GM06990 (cell line): ENCODE data around the gene ESPNL.

Source experiments
- DNase-seq: peaks from one replicate; pipeline ENCODE4 v3.0.0-alpha.2; 2011; ENCODE audit not compliant: insufficient read length; ENCODE audit errors: extremely low read depth
- H3K27me3 ChIP-seq: replicated peaks from 2 replicates; pipeline ENCODE4 v1.6.0; 2011; ENCODE audit warnings: low read length; ENCODE audit not compliant: control insufficient read depth, insufficient read depth
- H3K36me3 ChIP-seq: 2 replicates; pipeline ENCODE4 v1.5.1; 2011; ENCODE audit warnings: low read length; ENCODE audit not compliant: control insufficient read depth, insufficient read depth
- H3K4me3 ChIP-seq: replicated peaks from 2 replicates; pipeline ENCODE4 v1.5.1; 2011; ENCODE audit warnings: low read depth, mild to moderate bottlenecking, control low read depth, low read length
- CTCF ChIP-seq: IDR thresholded peaks from 2 replicates; pipeline ENCODE4 v1.5.1; 2011; ENCODE audit warnings: low read length, control low read depth, mild to moderate bottlenecking, inconsistent platforms; ENCODE audit not compliant: insufficient read depth, poor library complexity, severe bottlenecking

ESPNL gene

DNA sequence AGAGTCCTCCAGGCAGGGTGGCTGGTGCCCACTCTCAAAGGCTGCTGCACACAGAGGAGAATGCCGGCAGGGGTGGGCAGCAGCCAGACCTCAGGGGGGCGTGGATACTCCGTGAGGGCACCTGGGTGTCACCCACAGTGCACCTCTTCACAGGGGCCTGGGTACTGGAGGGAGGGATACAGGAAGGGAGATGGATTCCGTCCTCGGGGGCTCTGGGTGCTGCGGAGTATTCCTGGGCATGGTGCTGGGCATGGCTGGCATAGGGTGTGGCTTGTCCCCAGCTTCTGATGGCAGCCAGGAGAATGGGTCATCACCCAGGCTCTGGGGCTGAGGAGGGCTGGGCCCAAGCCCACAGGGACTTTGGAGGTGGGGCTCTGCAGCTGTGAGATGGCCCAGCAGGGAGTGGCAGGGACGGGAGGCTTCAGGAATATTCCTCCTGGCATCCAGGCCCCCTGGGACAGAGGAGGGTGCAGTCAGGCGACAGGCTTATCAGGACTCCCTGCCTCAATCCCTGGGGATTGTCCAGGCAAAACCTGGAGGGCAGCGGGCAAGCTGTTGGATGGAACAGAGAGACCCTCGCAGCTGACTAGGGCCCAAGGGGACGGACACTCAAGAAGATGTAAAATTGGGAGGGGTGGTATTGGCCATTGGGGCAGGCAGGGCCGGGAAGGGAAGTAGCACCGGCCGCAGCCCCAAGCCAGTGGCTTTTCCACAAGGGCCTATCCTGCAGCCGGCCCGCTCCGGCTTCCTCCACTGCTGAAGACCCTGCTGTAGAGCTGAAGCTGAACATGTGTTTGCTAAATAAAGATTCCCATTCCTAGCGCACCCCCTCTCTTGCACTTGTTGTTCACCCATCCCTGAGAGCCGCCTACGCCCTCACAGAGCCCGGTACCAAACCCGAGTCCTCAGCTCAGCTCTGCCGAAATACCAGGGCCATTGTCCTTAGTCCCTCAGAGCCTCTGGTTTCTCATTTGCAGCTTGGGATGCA lies 32.6 kb downstream of the ESPNL start:
- Histone ChIP-seq H3K4me3 (no peak overlapping the region), H3K27me3 (no peaks in the 10 kb centered on the region), H3K36me3 (no peaks in the 10 kb centered on the region; the same call in 1 of the 2 replicates)
- TF ChIP-seq CTCF = no peak
- DNase-seq = no peak

DNA sequence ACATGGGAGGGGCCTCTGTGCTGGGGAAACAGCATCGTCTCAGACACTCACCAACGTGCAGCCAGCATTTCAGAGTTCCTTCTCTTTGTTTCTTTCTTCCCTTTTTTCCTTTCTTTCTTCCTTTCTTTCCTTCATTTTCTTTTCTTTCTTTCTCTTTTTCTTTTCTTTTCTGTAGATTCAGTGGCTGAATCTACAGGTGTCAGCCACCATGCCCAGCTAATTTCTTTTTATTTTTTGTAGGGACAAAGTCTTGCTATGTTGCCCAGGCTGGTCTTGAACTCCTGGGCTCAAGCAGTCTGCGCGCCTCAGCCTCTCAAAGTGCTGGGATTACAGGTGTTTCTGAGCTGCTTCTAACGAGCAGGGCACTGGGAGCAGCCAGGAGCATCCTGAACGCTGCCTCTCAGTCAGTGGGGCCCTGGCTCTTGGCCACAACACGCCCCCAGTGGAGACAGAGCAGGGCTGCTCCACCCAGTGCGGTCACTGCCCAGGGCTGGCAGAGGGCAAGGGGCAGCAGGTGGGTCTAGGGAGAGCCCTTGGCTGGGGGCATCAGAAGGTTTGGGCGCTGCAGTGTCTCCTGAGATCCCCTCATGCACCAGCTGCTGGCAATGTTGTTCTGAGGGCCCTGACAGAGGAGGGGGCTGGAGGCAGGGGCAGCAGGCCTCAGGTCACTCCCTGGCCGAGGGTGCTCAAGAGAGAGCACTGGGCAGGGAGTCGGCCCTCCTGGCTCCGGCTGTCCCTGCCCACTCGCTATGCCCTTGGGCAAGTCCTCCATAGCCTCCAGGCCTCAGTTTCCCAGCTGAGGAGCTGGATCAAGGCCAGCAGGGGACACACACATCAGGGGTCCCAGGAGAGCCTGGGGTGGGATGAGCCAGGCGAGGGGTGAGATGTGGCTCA lies 33.6 kb downstream of the ESPNL start:
- Histone ChIP-seq H3K27me3 (no peaks in the 10 kb centered on the region), H3K36me3 (no peaks in the 10 kb centered on the region; the same call in 1 of the 2 replicates), H3K4me3 (no peak overlapping the region)
- no peak for DNase-seq
- no peak for TF ChIP-seq CTCF

DNA sequence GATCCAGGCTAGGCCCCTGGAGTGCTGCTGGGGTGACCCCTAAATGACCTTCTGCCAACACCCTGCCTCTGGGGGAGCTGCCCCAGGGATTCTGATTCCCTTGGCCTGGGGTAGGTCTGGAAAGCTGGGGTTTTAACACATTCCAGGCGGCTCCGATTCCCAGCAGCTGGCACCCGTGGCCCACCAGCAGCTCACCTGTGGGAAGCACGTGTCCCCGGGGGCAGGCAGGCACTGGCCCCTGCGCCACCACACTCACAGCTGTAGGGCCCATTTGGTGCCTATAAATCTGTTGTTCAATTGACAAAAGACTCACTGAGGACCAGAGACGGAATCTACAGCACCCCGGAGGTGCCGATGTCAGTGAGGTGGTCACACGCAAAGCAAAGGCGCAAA lies 34.2 kb downstream of the ESPNL start:
- no peak for DNase-seq
- TF ChIP-seq CTCF = no peak
- Histone ChIP-seq H3K27me3 (no peaks in the 10 kb centered on the region), H3K36me3 (no peaks in the 10 kb centered on the region), H3K4me3 (no peak overlapping the region)

DNA sequence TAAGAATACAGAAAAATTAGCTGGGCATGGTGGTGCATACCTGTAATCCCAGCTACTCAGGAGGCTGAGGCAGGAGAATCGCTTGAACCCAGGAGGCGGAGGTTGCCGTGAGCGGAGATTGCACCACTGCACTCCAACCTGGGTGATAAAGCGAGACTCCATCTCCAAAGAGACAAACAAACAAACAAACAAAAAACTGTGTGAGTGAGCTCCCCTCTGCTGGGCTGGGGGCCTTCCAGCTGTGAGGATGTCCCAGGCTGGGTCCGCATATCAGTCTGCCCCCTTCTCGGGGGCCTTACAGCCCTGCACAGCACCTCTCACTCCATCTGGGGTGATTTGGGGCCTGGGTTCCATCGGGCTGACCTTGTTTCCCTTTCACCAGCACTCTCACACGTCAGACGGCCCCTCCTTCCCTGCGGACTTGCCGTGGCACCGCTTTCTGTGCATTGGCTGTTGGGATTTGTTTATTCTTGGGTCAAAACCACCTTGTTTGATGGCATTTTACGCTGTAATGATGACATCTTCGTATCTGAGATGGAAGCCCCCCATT lies 35.5 kb downstream of the ESPNL start:
- no peak for TF ChIP-seq CTCF
- DNase-seq = no peak

GRCh38 chr2:238136820-238137537 lies 36.8 kb downstream of the ESPNL start:
- Histone ChIP-seq H3K36me3 (no peaks in the 10 kb centered on the region), H3K27me3 (no peaks in the 10 kb centered on the region), H3K4me3 (no peak overlapping the region)
- no peak for TF ChIP-seq CTCF
- DNase-seq = no peak

More for the DNA sequence above, 35.5 kb downstream of the ESPNL start:
- no peaks in the 10 kb centered on the region for H3K27me3 ChIP-seq
- H3K4me3 ChIP-seq = no peak overlapping the region
- H3K36me3 ChIP-seq = no peaks in the 10 kb centered on the region
